ENCODE results near the gene FNTB. TPM values are rescaled to one million over a fixed set of nuclear protein-coding genes. Genes with fewer than 3 reads are reported as not detected.

FNTB gene
- total RNA-seq, 2 experiments from 2014 or later = 17.9 to 18.8 TPM

- no peak for ATAC-seq
- ChIA-PET CTCF (interaction anchor here (0.8 to 5.7 kb wide), 5 partner anchors 8 to 197 kb away, joined by 3 to 47 read pairs (median 3); no protein-coding TSS in a partner anchor), POLR2A (interaction anchor here (1.0 kb wide), 1 partner anchor 8 kb away, joined by 4 read pairs; no protein-coding TSS in a partner anchor)
- Mint-ChIP-seq H3K9me3 (ENCODE audit: insufficient read depth) (no peaks in the 10 kb centered on the region), H3K4me3 (no peak overlapping the region), H3K36me3 (ENCODE audit: low read depth) (peaks cover 27% of the 10 kb centered on the region), H3K27ac (peak overlapping the region; percentile 77), H3K27me3 (ENCODE audit: low read depth) (peaks cover 3% of the 10 kb centered on the region), H3K4me1 (ENCODE audit: low read depth) (peaks cover 55% of the 10 kb centered on the region)
- peak; percentile 47 for DNase-seq
Observed at GRCh38 chr14:64990296-64990695, 3.6 kb downstream of the FNTB start.

- DNase-seq = no peak
- Mint-ChIP-seq H3K36me3 (ENCODE audit: low read depth) (peaks cover 27% of the 10 kb centered on the region), H3K9me3 (ENCODE audit: insufficient read depth) (no peaks in the 10 kb centered on the region), H3K4me1 (ENCODE audit: low read depth) (peaks cover 54% of the 10 kb centered on the region), H3K4me3 (no peak overlapping the region), H3K27me3 (ENCODE audit: low read depth) (peaks cover 1% of the 10 kb centered on the region), H3K27ac (no peak overlapping the region)
- no peak for ATAC-seq
- CTCF ChIA-PET = interaction anchor here (1.5 to 5.7 kb wide), 4 partner anchors 10 to 30 kb away, joined by 3 to 47 read pairs (median 6); no protein-coding TSS in a partner anchor
- POLR2A ChIA-PET = interaction anchor here (1.0 kb wide), 1 partner anchor 8 kb away, joined by 4 read pairs; no protein-coding TSS in a partner anchor
Observed at GRCh38 chr14:64990939-64991338, 4.2 kb downstream of the FNTB start.

- H3K27me3 Mint-ChIP-seq (ENCODE audit: low read depth) = no peaks in the 10 kb centered on the region
- no peak for DNase-seq
- H3K4me1 Mint-ChIP-seq (ENCODE audit: low read depth) = peaks cover 52% of the 10 kb centered on the region
- CTCF ChIA-PET = interaction anchor here (2.4 kb wide), 1 partner anchor 28 kb away, joined by 7 read pairs; no protein-coding TSS in a partner anchor
- ATAC-seq = no peak
- H3K4me3 Mint-ChIP-seq = no peak overlapping the region
- peaks cover 30% of the 10 kb centered on the region for H3K36me3 Mint-ChIP-seq (ENCODE audit: low read depth)
- peak overlapping the region; percentile 37 for H3K27ac Mint-ChIP-seq
- no peaks in the 10 kb centered on the region for H3K9me3 Mint-ChIP-seq (ENCODE audit: insufficient read depth)
- POLR2A ChIA-PET = no interaction called here
Observed at GRCh38 chr14:64992328-64992885, 5.7 kb downstream of the FNTB start.

GRCh38 chr14:64993266-64993930 lies 6.7 kb downstream of the FNTB start:
- Mint-ChIP-seq H3K27me3 (ENCODE audit: low read depth) (no peaks in the 10 kb centered on the region), H3K4me3 (no peak overlapping the region), H3K36me3 (ENCODE audit: low read depth) (peaks cover 32% of the 10 kb centered on the region), H3K9me3 (ENCODE audit: insufficient read depth) (no peaks in the 10 kb centered on the region), H3K27ac (peak overlapping the region; percentile 52), H3K4me1 (ENCODE audit: low read depth) (peaks cover 42% of the 10 kb centered on the region)
- ATAC-seq (no peak), DNase-seq (no peak)
- ChIA-PET POLR2A (no interaction called here), CTCF (interaction anchor here (0.8 to 2.4 kb wide), 3 partner anchors 9 to 27 kb away, joined by 3 to 7 read pairs (median 4); no protein-coding TSS in a partner anchor)

GRCh38 chr14:64994540-64994939 lies 7.8 kb downstream of the FNTB start:
- ATAC-seq (no peak), DNase-seq (no peak)
- Mint-ChIP-seq H3K9me3 (ENCODE audit: insufficient read depth) (no peaks in the 10 kb centered on the region), H3K27me3 (ENCODE audit: low read depth) (no peaks in the 10 kb centered on the region), H3K4me3 (no peak overlapping the region), H3K36me3 (ENCODE audit: low read depth) (peaks cover 23% of the 10 kb centered on the region), H3K4me1 (ENCODE audit: low read depth) (peaks cover 34% of the 10 kb centered on the region), H3K27ac (no peak overlapping the region)
- POLR2A ChIA-PET = interaction anchor here (1.2 kb wide), 1 partner anchor 25 kb away, joined by 3 read pairs; no protein-coding TSS in a partner anchor
- CTCF ChIA-PET = interaction anchor here (1.4 to 1.8 kb wide), 3 partner anchors 9 to 25 kb away, joined by 4 to 13 read pairs (median 8); no protein-coding TSS in a partner anchor

- no peak for ATAC-seq
- DNase-seq = no peak
- H3K4me1 Mint-ChIP-seq (ENCODE audit: low read depth) = peaks cover 26% of the 10 kb centered on the region
- ChIA-PET POLR2A (no interaction called here), CTCF (interaction anchor here (1.6 to 1.8 kb wide), 2 partner anchors 10 to 25 kb away, joined by 8 to 13 read pairs; no protein-coding TSS in a partner anchor)
- no peak overlapping the region for H3K27ac Mint-ChIP-seq
- no peaks in the 10 kb centered on the region for H3K9me3 Mint-ChIP-seq (ENCODE audit: insufficient read depth)
- H3K4me3 Mint-ChIP-seq = no peak overlapping the region
- no peaks in the 10 kb centered on the region for H3K27me3 Mint-ChIP-seq (ENCODE audit: low read depth)
- H3K36me3 Mint-ChIP-seq (ENCODE audit: low read depth) = peaks cover 16% of the 10 kb centered on the region
Observed at GRCh38 chr14:64995291-64995690, 8.6 kb downstream of the FNTB start.

GRCh38 chr14:64997108-64997794 lies 10.6 kb downstream of the FNTB start:
- no peak for DNase-seq
- Mint-ChIP-seq H3K4me1 (ENCODE audit: low read depth) (peaks cover 14% of the 10 kb centered on the region), H3K27me3 (ENCODE audit: low read depth) (no peaks in the 10 kb centered on the region), H3K4me3 (peak overlapping the region; percentile 12), H3K36me3 (ENCODE audit: low read depth) (peaks cover 10% of the 10 kb centered on the region), H3K9me3 (ENCODE audit: insufficient read depth) (no peaks in the 10 kb centered on the region), H3K27ac (no peak overlapping the region)
- no peak for ATAC-seq
- ChIA-PET POLR2A (interaction anchor here (0.8 kb wide), 1 partner anchor 105 kb away, joined by 3 read pairs; no protein-coding TSS in a partner anchor), CTCF (interaction anchor here (0.6 to 2.1 kb wide), 3 partner anchors 10 to 53 kb away, joined by 3 to 6 read pairs (median 3); partner anchors contain the start of gene FNTB)

- ChIA-PET CTCF (interaction anchor here (0.8 to 2.1 kb wide), 4 partner anchors 9 to 21 kb away, joined by 3 to 6 read pairs (median 4); no protein-coding TSS in a partner anchor), POLR2A (interaction anchor here (1.1 kb wide), 1 partner anchor 8 kb away, joined by 4 read pairs; no protein-coding TSS in a partner anchor)
- H3K27ac Mint-ChIP-seq = no peak overlapping the region
- peaks cover 14% of the 10 kb centered on the region for H3K4me1 Mint-ChIP-seq (ENCODE audit: low read depth)
- H3K36me3 Mint-ChIP-seq (ENCODE audit: low read depth) = peaks cover 5% of the 10 kb centered on the region
- DNase-seq (no peak), ATAC-seq (no peak)
- H3K4me3 Mint-ChIP-seq = no peak overlapping the region
- no peaks in the 10 kb centered on the region for H3K27me3 Mint-ChIP-seq (ENCODE audit: low read depth)
- no peaks in the 10 kb centered on the region for H3K9me3 Mint-ChIP-seq (ENCODE audit: insufficient read depth)
Observed at GRCh38 chr14:64998455-64998931, 11.8 kb downstream of the FNTB start.

- H3K27me3 Mint-ChIP-seq (ENCODE audit: low read depth) = no peaks in the 10 kb centered on the region
- H3K4me3 Mint-ChIP-seq = no peak overlapping the region
- ChIA-PET CTCF (interaction anchor here (1.7 kb wide), 1 partner anchor 10 kb away, joined by 4 read pairs; no protein-coding TSS in a partner anchor), POLR2A (no interaction called here)
- H3K36me3 Mint-ChIP-seq (ENCODE audit: low read depth) = peaks cover 4% of the 10 kb centered on the region
- H3K27ac Mint-ChIP-seq = no peak overlapping the region
- H3K9me3 Mint-ChIP-seq (ENCODE audit: insufficient read depth) = no peaks in the 10 kb centered on the region
- DNase-seq (no peak), ATAC-seq (no peak)
- peaks cover 15% of the 10 kb centered on the region for H3K4me1 Mint-ChIP-seq (ENCODE audit: low read depth)
Observed at GRCh38 chr14:65000898-65001591, 14.3 kb downstream of the FNTB start.

- H3K4me3 Mint-ChIP-seq = no peak overlapping the region
- POLR2A ChIA-PET = interaction anchor here (0.7 kb wide), 1 partner anchor 15 kb away, joined by 3 read pairs; the partner anchor contains the start of gene FNTB
- DNase-seq (no peak), ATAC-seq (no peak)
- no peak overlapping the region for H3K27ac Mint-ChIP-seq
- H3K36me3 Mint-ChIP-seq (ENCODE audit: low read depth) = peaks cover 4% of the 10 kb centered on the region
- H3K4me1 Mint-ChIP-seq (ENCODE audit: low read depth) = peaks cover 12% of the 10 kb centered on the region
- no peaks in the 10 kb centered on the region for H3K9me3 Mint-ChIP-seq (ENCODE audit: insufficient read depth)
- H3K27me3 Mint-ChIP-seq (ENCODE audit: low read depth) = no peaks in the 10 kb centered on the region
- CTCF ChIA-PET = no interaction called here
Observed at GRCh38 chr14:65001723-65002122, 15.0 kb downstream of the FNTB start.

All from activated CD8-positive, alpha-beta T cell treated with anti-CD3 and anti-CD28 coated beads, Interleukin-2, amount 10 ng/mL, durations not matched to agents 7 days and 5 days (primary cell).